GM23248 (cell line): ENCODE results near the gene GPR61. TPM values are rescaled to one million over a fixed set of nuclear protein-coding genes. Genes with fewer than 3 reads are reported as not detected.
A peak's percentile ranks its signal among the peaks of the same experiment; 100 is the strongest.

Source experiments
- DNase-seq: peaks from one replicate; pipeline ENCODE4 v3.0.0-alpha.2; 2015
- H2AFZ ChIP-seq: fragments of 200-600 bp; sonication (generic); 2 replicates; pipeline ENCODE4 v1.6.1; 2016; ENCODE audit warnings: antibody characterized with exemption
- H3F3A ChIP-seq: fragments of 200-600 bp; sonication (generic); 2 replicates; pipeline ENCODE4 v1.6.1; 2016; ENCODE audit warnings: mild to moderate bottlenecking, antibody characterized with exemption, mixed run types; ENCODE audit not compliant: insufficient read depth
- H3K27ac ChIP-seq: fragments of 200-600 bp; sonication (generic); 2 replicates; pipeline ENCODE4 v1.5.1; 2016; ENCODE audit warnings: mild to moderate bottlenecking
- H3K27me3 ChIP-seq: fragments of 200-600 bp; sonication (generic); replicated peaks from 2 replicates; pipeline ENCODE4 v1.6.1; 2016; ENCODE audit warnings: mild to moderate bottlenecking; ENCODE audit not compliant: insufficient read depth
- H3K36me3 ChIP-seq: fragments of 200-600 bp; sonication (generic); 2 replicates; pipeline ENCODE4 v1.6.1; 2016; ENCODE audit warnings: low read depth, mild to moderate bottlenecking
- H3K4me1 ChIP-seq: fragments of 200-600 bp; sonication (generic); 2 replicates; pipeline ENCODE4 v1.6.1; 2016; ENCODE audit warnings: mild to moderate bottlenecking; ENCODE audit not compliant: insufficient read depth
- H3K4me2 ChIP-seq: fragments of 200-600 bp; sonication (generic); one replicate; pipeline ENCODE4 v1.6.1; 2016; ENCODE audit warnings: mild to moderate bottlenecking; ENCODE audit not compliant: unreplicated experiment
- H3K4me3 ChIP-seq: fragments of 200-600 bp; sonication (generic); 2 replicates; pipeline ENCODE4 v1.5.1; 2016; ENCODE audit warnings: mild to moderate bottlenecking
- H3K79me2 ChIP-seq: fragments of 200-600 bp; sonication (generic); 2 replicates; pipeline ENCODE4 v1.6.1; 2016; ENCODE audit warnings: mild to moderate bottlenecking; ENCODE audit not compliant: insufficient read depth
- H3K9ac ChIP-seq: fragments of 200-600 bp; sonication (generic); 2 replicates; pipeline ENCODE4 v1.6.1; 2016; ENCODE audit warnings: mild to moderate bottlenecking
- H3K9me2 ChIP-seq: fragments of 200-600 bp; sonication (generic); 2 replicates; pipeline ENCODE4 v1.6.1; 2016; ENCODE audit warnings: mixed run types, mild to moderate bottlenecking, moderate library complexity; ENCODE audit not compliant: insufficient read depth
- H3K9me3 ChIP-seq: fragments of 200-600 bp; sonication (generic); one replicate; pipeline ENCODE4 v1.6.1; 2017; ENCODE audit warnings: low read depth
- H4K20me1 ChIP-seq: fragments of 200-600 bp; sonication (generic); 2 replicates; pipeline ENCODE4 v1.6.0; 2016; ENCODE audit not compliant: insufficient read depth
- EZH2 ChIP-seq: fragments of 200-600 bp; sonication (generic); IDR thresholded peaks from 2 replicates; pipeline ENCODE4 v1.6.1; 2018; ENCODE audit warnings: antibody characterized with exemption, mild to moderate bottlenecking; ENCODE audit not compliant: insufficient read depth, poor library complexity, severe bottlenecking
- EZH2phosphoT487 ChIP-seq: fragments of 200-600 bp; sonication (generic); IDR thresholded peaks from 2 replicates; pipeline ENCODE4 v1.6.1; 2018; ENCODE audit warnings: antibody characterized with exemption, moderate library complexity, mild to moderate bottlenecking, low read depth; ENCODE audit not compliant: insufficient read depth
- WGBS, 2 experiments: methylation state at CpG; one replicate each; pipeline ENCODE4 v1.1.6; 2015 to 2017; ENCODE audit warnings: low lambda C conversion rate in 2 of 2, low coverage in 1 of 2; ENCODE audit errors: missing lambda C conversion rate in 2 of 2; 5-methylcytosine and 5-hydroxymethylcytosine counted together
- in situ Hi-C: fragments of 300-500 bp; cut with MboI; formaldehyde crosslinking; loops from 2 replicates; pipeline ENCODE4 v1.15.0; 2020
- polyA plus RNA-seq: library from polyadenylated mRNA; unstranded; fragments of >200 nt; fragmentation: Nextera tagmentation; extraction: Ambion mirVana; gene quantifications from 2 replicates; pipeline ENCODE4 v1.2.1, GENCODE V29; 2016
- total RNA-seq: library from RNA; depleted of rRNA; stranded (reverse); fragments of >200 nt; shearing (Covaris generic); gene quantifications from 2 replicates; pipeline ENCODE4 v1.2.3, GENCODE V29; 2014

Gene GPR61
- total and polyA plus RNA-seq, 2 experiments from 2014 or later, result not detected

- peaks cover 29% of the 10 kb centered on the region for H3K4me1 ChIP-seq
- peak overlapping the region; percentile 99 for H3K4me3 ChIP-seq
- in situ Hi-C loops, result loop anchor here (5.0 to 10.0 kb wide), 4 partner anchors 81 to 438 kb away; partner anchors contain the start of gene AHCYL1
- 17 to 19% methylated on average over 5 of the region's 5 CpGs for WGBS, 2 experiments
- peaks cover 18% of the 10 kb centered on the region for H4K20me1 ChIP-seq
- peaks cover 15% of the 10 kb centered on the region for H3F3A ChIP-seq
- peak overlapping the region; percentile 91 for H3K4me2 ChIP-seq
- H3K9me2 ChIP-seq, result no peaks in the 10 kb centered on the region
- peaks cover 46% of the 10 kb centered on the region for H3K79me2 ChIP-seq
- peak; percentile 95 for DNase-seq
- no peaks in the 10 kb centered on the region for H3K27me3 ChIP-seq
- H2AFZ ChIP-seq, result peak overlapping the region; percentile 96
- peak overlapping the region; percentile 93 for H3K27ac ChIP-seq
- TF ChIP-seq EZH2, result no peak
- no peak for TF ChIP-seq EZH2phosphoT487
- H3K36me3 ChIP-seq, result no peaks in the 10 kb centered on the region
- peak overlapping the region; percentile 97 for H3K9ac ChIP-seq
- no peaks in the 10 kb centered on the region for H3K9me3 ChIP-seq
Measured at GRCh38 chr1:109546311-109547109, 6.8 kb downstream of the GPR61 start.

- Histone ChIP-seq H3K9ac (peak overlapping the region; percentile 97), H3K4me3 (peak overlapping the region; percentile 99), H3K4me1 (peaks cover 29% of the 10 kb centered on the region), H3K27ac (peak overlapping the region; percentile 93), H4K20me1 (peaks cover 23% of the 10 kb centered on the region), H3K9me2 (no peaks in the 10 kb centered on the region), H2AFZ (peak overlapping the region; percentile 96), H3K27me3 (no peaks in the 10 kb centered on the region), H3K36me3 (no peaks in the 10 kb centered on the region), H3F3A (peaks cover 15% of the 10 kb centered on the region), H3K9me3 (no peaks in the 10 kb centered on the region), H3K79me2 (peaks cover 58% of the 10 kb centered on the region), H3K4me2 (peak overlapping the region; percentile 91)
- TF ChIP-seq EZH2 (no peak), EZH2phosphoT487 (no peak)
- WGBS, 2 experiments, result 7 to 9% methylated on average over 22 of the region's 22 CpGs
- in situ Hi-C loops, result loop anchor here (5.0 to 10.0 kb wide), 4 partner anchors 80 to 437 kb away; partner anchors contain the start of gene AHCYL1
- peak; percentile 64 for DNase-seq
Measured at GRCh38 chr1:109547463-109548320, 8.0 kb downstream of the GPR61 start.

GRCh38 chr1:109548321-109549267 lies 8.9 kb downstream of the GPR61 start, which contains the start of gene GNAI3:
Gene GNAI3, plus strand, starts transcription at chr1:109548615. Its CDS starts 106 bp downstream, at chr1:109548721.
- H3K4me3 ChIP-seq, result peak within 1 kb of the TSS; percentile 99
- in situ Hi-C loops, result loop anchor here (5.0 to 10.0 kb wide), 4 partner anchors 79 to 436 kb away; partner anchors contain the start of gene AHCYL1
- peak within 1 kb of the TSS; percentile 91 for H3K4me2 ChIP-seq
- H2AFZ ChIP-seq, result peak within 1 kb of the TSS; percentile 96
- 1% methylated on average over 60 to 68 of the region's 68 CpGs for WGBS, 2 experiments
- peaks cover 67% of the 10 kb centered on the region for H3K79me2 ChIP-seq
- no peaks in the 10 kb centered on the region for H3K9me3 ChIP-seq
- H3F3A ChIP-seq, result peaks cover 15% of the 10 kb centered on the region
- no peaks in the 10 kb centered on the region for H3K36me3 ChIP-seq
- H3K27me3 ChIP-seq, result no peaks in the 10 kb centered on the region
- TF ChIP-seq EZH2 (no peak), EZH2phosphoT487 (no peak)
- peaks cover 23% of the 10 kb centered on the region for H4K20me1 ChIP-seq
- no peaks in the 10 kb centered on the region for H3K9me2 ChIP-seq
- DNase-seq, result peak; percentile 97
- H3K4me1 ChIP-seq, result peaks cover 29% of the 10 kb centered on the region
- H3K9ac ChIP-seq, result peak within 1 kb of the TSS; percentile 97
- peak within 1 kb of the TSS; percentile 93 for H3K27ac ChIP-seq
